Measurements from ENCODE around the gene PDE4B. TPM values are rescaled to one million over a fixed set of nuclear protein-coding genes. Genes with fewer than 3 reads are reported as not detected.

Gene PDE4B
- total RNA-seq, 1 donor from 2014 or later = 29.0 TPM

DNA sequence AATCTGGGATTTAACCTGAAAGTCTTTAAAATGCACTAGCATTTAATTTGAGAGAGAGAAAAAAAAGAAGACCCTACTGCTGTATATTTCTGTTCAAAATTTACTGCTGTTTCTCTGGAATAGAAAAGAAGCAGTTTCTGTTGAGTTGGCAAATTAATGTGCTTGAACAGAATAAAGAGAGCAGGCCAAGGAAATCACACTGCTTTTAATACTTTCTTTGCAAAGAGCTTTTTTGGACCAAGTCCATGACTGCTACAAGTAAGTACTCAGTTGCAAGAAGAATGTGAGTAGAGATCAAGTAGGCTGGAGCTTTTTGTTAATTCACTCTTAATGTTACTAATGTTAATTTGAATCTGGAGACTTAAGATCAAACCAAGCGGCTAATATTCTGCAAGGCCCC is 405.1 kb downstream of the PDE4B start:
- Histone ChIP-seq H3K27me3 (no peaks in the 10 kb centered on the region), H3K9me3 (no peaks in the 10 kb centered on the region), H3K36me3 (no peaks in the 10 kb centered on the region), H3K4me3 (no peak overlapping the region), H3K27ac (peak overlapping the region; percentile 62), H3K4me1 (no peaks in the 10 kb centered on the region)
- intact Hi-C loops (cut with DNase I) = no loop called here
- no peak for DNase-seq (ENCODE audit: extremely low spot score in 2 of 2)
- peak in 1 of 2 donors; percentile 71 for TF ChIP-seq POLR2AphosphoS5 (IDR thresholded peaks at IDR 0.05; ENCODE audit: insufficient read depth in 1 of 2, low read depth in 1 of 2)
- TF ChIP-seq, protein P1, sequence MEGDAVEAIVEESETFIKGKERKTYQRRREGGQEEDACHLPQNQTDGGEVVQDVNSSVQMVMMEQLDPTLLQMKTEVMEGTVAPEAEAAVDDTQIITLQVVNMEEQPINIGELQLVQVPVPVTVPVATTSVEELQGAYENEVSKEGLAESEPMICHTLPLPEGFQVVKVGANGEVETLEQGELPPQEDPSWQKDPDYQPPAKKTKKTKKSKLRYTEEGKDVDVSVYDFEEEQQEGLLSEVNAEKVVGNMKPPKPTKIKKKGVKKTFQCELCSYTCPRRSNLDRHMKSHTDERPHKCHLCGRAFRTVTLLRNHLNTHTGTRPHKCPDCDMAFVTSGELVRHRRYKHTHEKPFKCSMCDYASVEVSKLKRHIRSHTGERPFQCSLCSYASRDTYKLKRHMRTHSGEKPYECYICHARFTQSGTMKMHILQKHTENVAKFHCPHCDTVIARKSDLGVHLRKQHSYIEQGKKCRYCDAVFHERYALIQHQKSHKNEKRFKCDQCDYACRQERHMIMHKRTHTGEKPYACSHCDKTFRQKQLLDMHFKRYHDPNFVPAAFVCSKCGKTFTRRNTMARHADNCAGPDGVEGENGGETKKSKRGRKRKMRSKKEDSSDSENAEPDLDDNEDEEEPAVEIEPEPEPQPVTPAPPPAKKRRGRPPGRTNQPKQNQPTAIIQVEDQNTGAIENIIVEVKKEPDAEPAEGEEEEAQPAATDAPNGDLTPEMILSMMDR (IDR thresholded peaks at IDR 0.05) = no peak

DNA sequence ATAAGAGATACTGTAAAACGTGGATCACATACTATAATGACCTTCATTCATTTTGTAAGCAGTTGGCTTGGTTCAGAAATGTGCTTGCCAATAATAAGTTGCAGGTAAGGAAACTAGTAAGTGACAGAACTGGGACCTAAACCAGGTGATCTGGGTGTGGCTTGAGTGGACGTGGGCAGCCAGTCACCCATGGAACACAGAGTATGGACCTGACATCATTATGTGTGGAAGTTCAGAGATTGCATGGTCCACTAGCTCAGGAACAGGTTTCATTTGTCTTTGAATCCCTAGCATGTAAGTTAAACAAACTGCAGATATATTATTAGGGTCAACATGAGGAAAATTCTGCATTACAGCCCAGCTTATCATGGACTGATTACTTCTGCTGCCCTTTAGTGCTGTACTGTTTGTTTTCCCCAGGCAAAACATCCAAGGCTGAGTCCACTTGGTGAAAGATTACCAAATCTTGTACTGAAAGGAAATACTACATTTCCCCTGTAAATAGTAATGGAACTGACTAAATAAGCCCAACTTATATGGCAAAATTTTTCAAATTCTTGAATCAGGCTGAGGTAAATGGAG is 414.0 kb downstream of the PDE4B start:
- TF ChIP-seq, protein P1 (IDR thresholded peaks at IDR 0.05) = no peak
- TF ChIP-seq POLR2A (IDR thresholded peaks at IDR 0.05) (no peak), POLR2AphosphoS5 (IDR thresholded peaks at IDR 0.05; ENCODE audit: insufficient read depth in 1 of 2, low read depth in 1 of 2) (no peak)
- Histone ChIP-seq H3K27ac (peak overlapping the region; percentile 52), H3K9me3 (no peaks in the 10 kb centered on the region), H3K27me3 (no peaks in the 10 kb centered on the region), H3K4me3 (no peak overlapping the region), H3K4me1 (no peaks in the 10 kb centered on the region), H3K36me3 (no peaks in the 10 kb centered on the region)
- no peak for DNase-seq (ENCODE audit: extremely low spot score in 2 of 2)
- intact Hi-C loops (cut with DNase I) = no loop called here

DNA sequence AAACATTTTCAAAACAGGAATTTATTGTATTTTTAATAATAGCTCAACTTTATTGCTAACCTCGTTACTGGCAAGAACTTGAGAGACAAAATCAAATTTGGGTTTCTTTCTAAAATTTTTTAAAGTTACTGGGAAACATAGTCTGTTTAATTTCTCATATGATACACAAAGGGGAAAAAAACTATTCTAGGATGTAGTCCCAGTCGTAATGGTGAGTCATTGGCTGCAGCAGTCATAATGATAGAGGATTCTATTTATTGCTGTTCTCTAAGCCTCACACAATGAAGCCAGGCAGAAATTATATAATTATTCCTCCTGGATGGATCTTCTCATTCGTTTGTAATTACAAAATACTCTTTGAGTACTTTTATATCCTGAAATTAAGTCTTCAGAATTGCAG is 414.8 kb downstream of the PDE4B start:
- intact Hi-C loops (cut with DNase I) = no loop called here
- Histone ChIP-seq H3K27ac (peak overlapping the region; percentile 52), H3K4me3 (no peak overlapping the region), H3K27me3 (no peaks in the 10 kb centered on the region), H3K9me3 (no peaks in the 10 kb centered on the region), H3K36me3 (no peaks in the 10 kb centered on the region), H3K4me1 (no peaks in the 10 kb centered on the region)
- TF ChIP-seq POLR2AphosphoS5 (IDR thresholded peaks at IDR 0.05; ENCODE audit: insufficient read depth in 1 of 2, low read depth in 1 of 2) (peak in 1 of 2 donors; percentile 79), POLR2A (IDR thresholded peaks at IDR 0.05) (no peak)
- no peak for DNase-seq (ENCODE audit: extremely low spot score in 2 of 2)

DNA sequence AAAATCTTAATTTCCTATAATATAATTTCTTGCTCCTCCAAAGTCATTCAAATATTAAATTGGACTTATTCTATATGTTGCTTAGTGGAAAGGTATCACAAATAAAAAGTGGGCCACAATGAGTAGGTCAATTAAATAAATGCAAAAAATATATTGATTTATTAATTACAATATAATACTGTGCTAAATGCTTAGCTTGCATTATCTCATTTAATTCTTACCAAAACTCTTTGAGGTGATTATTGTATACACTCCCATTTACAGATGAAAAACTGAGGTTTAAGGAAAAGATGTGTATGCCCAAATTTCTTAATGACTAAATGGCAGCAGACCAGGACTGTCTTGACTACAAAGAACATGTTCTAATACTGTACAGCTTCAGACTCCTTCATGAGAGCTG is 415.9 kb downstream of the PDE4B start:
- no peak for DNase-seq (ENCODE audit: extremely low spot score in 2 of 2)
- Histone ChIP-seq H3K27ac (no peak overlapping the region), H3K9me3 (no peaks in the 10 kb centered on the region), H3K4me3 (no peak overlapping the region), H3K4me1 (no peaks in the 10 kb centered on the region), H3K36me3 (no peaks in the 10 kb centered on the region), H3K27me3 (no peaks in the 10 kb centered on the region)
- intact Hi-C loops (cut with DNase I) = no loop called here
- TF ChIP-seq POLR2AphosphoS5 (IDR thresholded peaks at IDR 0.05; ENCODE audit: insufficient read depth in 1 of 2, low read depth in 1 of 2) (no peak), POLR2A (IDR thresholded peaks at IDR 0.05) (no peak)
- TF ChIP-seq, protein P1 (IDR thresholded peaks at IDR 0.05) = no peak

DNA sequence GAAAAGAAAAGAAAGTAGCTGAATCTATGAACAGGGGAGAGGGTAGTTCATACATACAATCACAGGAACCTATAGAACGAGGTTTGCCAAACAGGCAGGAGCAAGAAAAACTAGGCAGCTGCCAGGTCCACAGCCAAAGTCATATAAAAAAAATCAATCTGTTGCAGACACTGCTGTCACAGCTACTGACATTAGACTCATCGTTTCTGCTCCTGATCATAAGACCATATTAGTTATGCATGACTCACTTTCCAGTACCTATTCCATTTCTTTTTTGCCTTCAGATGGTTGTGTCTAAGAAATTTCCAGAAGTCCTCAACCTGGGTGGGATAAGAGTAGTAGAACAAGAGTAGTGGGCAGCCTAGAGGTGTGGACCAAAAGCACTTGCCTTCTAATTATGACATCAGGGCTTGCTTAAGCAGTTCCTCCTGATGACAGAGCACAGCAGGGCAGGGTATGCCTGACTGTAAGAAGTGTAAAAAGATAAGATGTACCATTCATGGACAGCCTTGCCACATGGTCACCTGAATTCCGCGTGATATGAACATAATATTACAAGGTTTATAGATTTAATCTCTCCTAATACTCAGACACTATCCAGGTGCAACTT is 418.0 kb downstream of the PDE4B start:
- no peaks in the 10 kb centered on the region for H3K27me3 ChIP-seq
- DNase-seq (ENCODE audit: extremely low spot score in 2 of 2) = no peak
- intact Hi-C loops (cut with DNase I) = no loop called here
- H3K36me3 ChIP-seq = no peaks in the 10 kb centered on the region
- no peak for TF ChIP-seq POLR2AphosphoS5 (IDR thresholded peaks at IDR 0.05; ENCODE audit: insufficient read depth in 1 of 2, low read depth in 1 of 2)
- TF ChIP-seq POLR2A (IDR thresholded peaks at IDR 0.05) = no peak
- TF ChIP-seq, protein P1 (IDR thresholded peaks at IDR 0.05) = no peak
- no peaks in the 10 kb centered on the region for H3K4me1 ChIP-seq
- H3K27ac ChIP-seq = no peak overlapping the region
- no peaks in the 10 kb centered on the region for H3K9me3 ChIP-seq
- H3K4me3 ChIP-seq = no peak overlapping the region

Data from vagina (tissue), 2 donors.